CD1c-positive myeloid dendritic cell (primary cell): ENCODE results near the gene CRIP3.
"Not testable (repeated sequence)": the region's sequence is repeated elsewhere in the genome, so short reads cannot be mapped to it uniquely, and the experiment has no call there.

Source experiments
- DNase-seq: peaks from one replicate; pipeline ENCODE4 v3.0.0-alpha.2; 2016; ENCODE audit errors: extremely low spot score

CRIP3 gene

GRCh38 chr6:43308101-43308989, at the start of gene CRIP3:
Gene CRIP3, minus strand, starts transcription at chr6:43308826. Its CDS starts 34 bp downstream, at chr6:43308792.
- DNase-seq = peak; percentile 47

GRCh38 chr6:43355862-43356590, 47.4 kb upstream of the CRIP3 start:
- DNase-seq = no peak

GRCh38 chr6:43351951-43352350, 43.3 kb upstream of the CRIP3 start:
- DNase-seq = not testable (repeated sequence)

GRCh38 chr6:43347444-43347843, 38.8 kb upstream of the CRIP3 start:
- no peak for DNase-seq

- no peak for DNase-seq
Measured at GRCh38 chr6:43347021-43347420, 38.4 kb upstream of the CRIP3 start.

- not testable (repeated sequence) for DNase-seq
Measured at GRCh38 chr6:43346243-43346642, 37.6 kb upstream of the CRIP3 start.

GRCh38 chr6:43339168-43339567, 30.5 kb upstream of the CRIP3 start:
- DNase-seq = no peak

GRCh38 chr6:43338243-43338642, 29.6 kb upstream of the CRIP3 start:
- DNase-seq = no peak

GRCh38 chr6:43336382-43336781, 27.8 kb upstream of the CRIP3 start:
- DNase-seq = no peak

GRCh38 chr6:43335469-43335868, 26.8 kb upstream of the CRIP3 start:
- no peak for DNase-seq

- DNase-seq = peak; percentile 34
Measured at GRCh38 chr6:43334466-43335095, 26.0 kb upstream of the CRIP3 start.

GRCh38 chr6:43331891-43332290, 23.3 kb upstream of the CRIP3 start:
- peak; percentile 60 for DNase-seq

GRCh38 chr6:43331470-43331869, 22.8 kb upstream of the CRIP3 start:
- no peak for DNase-seq

GRCh38 chr6:43328528-43328927, 19.9 kb upstream of the CRIP3 start:
- DNase-seq = no peak

- DNase-seq = no peak
Measured at GRCh38 chr6:43325876-43326275, 17.2 kb upstream of the CRIP3 start.

- DNase-seq = peak; percentile 28
Measured at GRCh38 chr6:43318011-43318410, 9.4 kb upstream of the CRIP3 start.

- no peak for DNase-seq
Measured at GRCh38 chr6:43313813-43314212, 5.2 kb upstream of the CRIP3 start.

GRCh38 chr6:43311666-43312065, 3.0 kb upstream of the CRIP3 start:
- DNase-seq = peak; percentile 76

GRCh38 chr6:43310624-43311023, 2.0 kb upstream of the CRIP3 start:
- peak; percentile 62 for DNase-seq

- DNase-seq = no peak
Measured at GRCh38 chr6:43310134-43310533, 1.5 kb upstream of the CRIP3 start.

- no peak for DNase-seq
Measured at GRCh38 chr6:43308990-43309477, 408 bp upstream of the CRIP3 start.

- no peak for DNase-seq
Measured at GRCh38 chr6:43307451-43308100, 1.1 kb downstream of the CRIP3 start.
